ENCODE results near the gene IGSF9. TPM values are rescaled to one million over a fixed set of nuclear protein-coding genes. Genes with fewer than 3 reads are reported as not detected.

Gene IGSF9
- total and polyA plus RNA-seq, 8 donors, result 2.0 to 36.2 (median 7.8) TPM

GRCh38 chr1:159943908-159944622 is 1.3 kb downstream of the IGSF9 start:
- DNase-seq, result peak in 1 of 2 donors; percentile 48
- 71 to 82% (median 77%) methylated on average over 7 to 9 of the region's 9 CpGs for WGBS, 5 donors
- Histone ChIP-seq H3K36me3 (no peaks in the 10 kb centered on the region), H3K9me3 (no peaks in the 10 kb centered on the region), H3K4me1 (peaks cover 9 to 33% (median 23%) of the 10 kb centered on the region in 4 donors), H3K27me3 (peaks cover 0 to 51% (median 3%) of the 10 kb centered on the region in 3 donors), H3K27ac (peak overlapping the region in 1 of 5 donors; percentile 15), H3K4me3 (peak overlapping the region in 1 of 4 donors; percentile 57)
- TF ChIP-seq POLR2AphosphoS5 (IDR thresholded peaks at IDR 0.05) (no peak), POLR2A (IDR thresholded peaks at IDR 0.05) (no peak), CTCF (IDR thresholded peaks at IDR 0.05) (no peak), EP300 (IDR thresholded peaks at IDR 0.05) (no peak)
- intact Hi-C loops (cut with DNase I; ENCODE audit: low total_unique reads), result loop anchor here (5.0 kb wide), 1 partner anchor 58 kb away; no protein-coding TSS in a partner anchor

- Histone ChIP-seq H3K27me3 (peaks cover 0 to 51% (median 3%) of the 10 kb centered on the region in 3 donors), H3K4me1 (peaks cover 9 to 34% (median 22%) of the 10 kb centered on the region in 4 donors), H3K9me3 (no peaks in the 10 kb centered on the region), H3K36me3 (no peaks in the 10 kb centered on the region), H3K4me3 (no peak overlapping the region), H3K27ac (no peak overlapping the region)
- peak in 1 of 2 donors; percentile 13 for DNase-seq
- TF ChIP-seq EP300 (IDR thresholded peaks at IDR 0.05), result no peak
- TF ChIP-seq CTCF (IDR thresholded peaks at IDR 0.05), result no peak
- TF ChIP-seq POLR2A (IDR thresholded peaks at IDR 0.05), result no peak
- TF ChIP-seq POLR2AphosphoS5 (IDR thresholded peaks at IDR 0.05), result no peak
- WGBS, 5 donors, result 76 to 92% (median 82%) methylated on average over 5 of the region's 5 CpGs
- intact Hi-C loops (cut with DNase I; ENCODE audit: low total_unique reads), result loop anchor here (5.0 kb wide), 1 partner anchor 59 kb away; no protein-coding TSS in a partner anchor
Observed at GRCh38 chr1:159943278-159943640, 2.2 kb downstream of the IGSF9 start.

- Histone ChIP-seq H3K27me3 (peaks cover 0 to 55% (median 3%) of the 10 kb centered on the region in 3 donors), H3K36me3 (no peaks in the 10 kb centered on the region), H3K9me3 (no peaks in the 10 kb centered on the region), H3K4me1 (peaks cover 9 to 37% (median 25%) of the 10 kb centered on the region in 4 donors), H3K4me3 (no peak overlapping the region), H3K27ac (no peak overlapping the region)
- TF ChIP-seq POLR2A (IDR thresholded peaks at IDR 0.05) (no peak), EP300 (IDR thresholded peaks at IDR 0.05) (no peak), POLR2AphosphoS5 (IDR thresholded peaks at IDR 0.05) (no peak), CTCF (IDR thresholded peaks at IDR 0.05) (no peak)
- 86 to 91% (median 89%) methylated on average over 15 of the region's 15 CpGs for WGBS, 5 donors
- DNase-seq, result peak in 1 of 2 donors; percentile 24
- intact Hi-C loops (cut with DNase I; ENCODE audit: low total_unique reads), result loop anchor here (5.0 kb wide), 1 partner anchor 60 kb away; no protein-coding TSS in a partner anchor
Observed at GRCh38 chr1:159942632-159943277, 2.7 kb downstream of the IGSF9 start.

Data from stomach (tissue), 9 donors.